Measurements from ENCODE around the gene RASSF7.
A peak's percentile ranks its signal among the peaks of the same experiment; 100 is the strongest.

RASSF7 gene

GRCh38 chr11:586376-587316 lies 25.9 kb downstream of the RASSF7 start:
- DNase-seq (ENCODE audit: low spot score), result no peak

- DNase-seq (ENCODE audit: low spot score), result no peak
Measured at GRCh38 chr11:587546-587945, 26.8 kb downstream of the RASSF7 start.

GRCh38 chr11:587978-588380 lies 27.2 kb downstream of the RASSF7 start:
- no peak for DNase-seq (ENCODE audit: low spot score)

- no peak for DNase-seq (ENCODE audit: low spot score)
Measured at GRCh38 chr11:589798-590197, 29.0 kb downstream of the RASSF7 start.

GRCh38 chr11:590997-591396 lies 30.2 kb downstream of the RASSF7 start:
- no peak for DNase-seq (ENCODE audit: low spot score)

GRCh38 chr11:592501-592900 lies 31.7 kb downstream of the RASSF7 start:
- no peak for DNase-seq (ENCODE audit: low spot score)

- no peak for DNase-seq (ENCODE audit: low spot score)
Measured at GRCh38 chr11:592918-593317, 32.1 kb downstream of the RASSF7 start.

- DNase-seq (ENCODE audit: low spot score), result no peak
Measured at GRCh38 chr11:593347-593746, 32.6 kb downstream of the RASSF7 start.

GRCh38 chr11:595400-595799 lies 34.6 kb downstream of the RASSF7 start:
- no peak for DNase-seq (ENCODE audit: low spot score)

- DNase-seq (ENCODE audit: low spot score), result no peak
Measured at GRCh38 chr11:596374-596773, 35.6 kb downstream of the RASSF7 start.

- peak; percentile 87 for DNase-seq (ENCODE audit: low spot score)
Measured at GRCh38 chr11:597166-597725, 36.5 kb downstream of the RASSF7 start.

- no peak for DNase-seq (ENCODE audit: low spot score)
Measured at GRCh38 chr11:598005-598680, 37.4 kb downstream of the RASSF7 start.

GRCh38 chr11:601573-602245 lies 40.9 kb downstream of the RASSF7 start:
- DNase-seq (ENCODE audit: low spot score), result no peak

- no peak for DNase-seq (ENCODE audit: low spot score)
Measured at GRCh38 chr11:603154-603553, 42.4 kb downstream of the RASSF7 start.

GRCh38 chr11:605286-606129 lies 44.7 kb downstream of the RASSF7 start:
- no peak for DNase-seq (ENCODE audit: low spot score)

GRCh38 chr11:606245-606644 lies 45.5 kb downstream of the RASSF7 start:
- DNase-seq (ENCODE audit: low spot score), result peak; percentile 79

GRCh38 chr11:607020-607780 lies 46.4 kb downstream of the RASSF7 start:
- no peak for DNase-seq (ENCODE audit: low spot score)

GRCh38 chr11:607971-608659 lies 47.3 kb downstream of the RASSF7 start:
- no peak for DNase-seq (ENCODE audit: low spot score)

GRCh38 chr11:608791-609251 lies 48.1 kb downstream of the RASSF7 start:
- no peak for DNase-seq (ENCODE audit: low spot score)

GRCh38 chr11:609341-609811 lies 48.6 kb downstream of the RASSF7 start:
- DNase-seq (ENCODE audit: low spot score), result no peak

Data from iPS-NIHi11 (cell line).